H1 (cell line): Measurements from ENCODE around the gene WBP1. TPM values are rescaled to one million over a fixed set of nuclear protein-coding genes. Genes with fewer than 3 reads are reported as not detected.

Source experiments
- CTCF ChIA-PET: fragments of 300-600 bp; sonication (Branson Sonifier 250); formaldehyde crosslinking; loops from one replicate; lab custom pipeline; 2021; ENCODE audit not compliant: partially characterized antibody; lab: Charles Lee
- POLR2A ChIA-PET: fragments of 300-600 bp; sonication (Branson Sonifier 250); formaldehyde crosslinking; loops from one replicate; lab custom pipeline; 2021; ENCODE audit warnings: inconsistent platforms; ENCODE audit not compliant: partially characterized antibody; lab: Charles Lee
- DNase-seq, 2 experiments: peaks; one replicate each; pipeline versions ENCODE4 v3.0.0 to v3.0.0-alpha.2; 2010 to 2022; ENCODE audit warnings: low spot score in 2 of 2, low read depth in 1 of 2, mixed read lengths in 1 of 2
- FAIRE-seq: peaks from 2 replicates; lab custom pipeline; 2011; peaks lifted over from hg19 to GRCh38; lab: Jason Lieb, UNC
- H2AFZ ChIP-seq: 2 replicates; pipeline ENCODE4 v1.8.1; 2012; ENCODE audit warnings: low read length, inconsistent platforms
- H2AK5ac ChIP-seq: 2 replicates; pipeline ENCODE4 v1.6.1; 2013; ENCODE audit warnings: low read depth, low read length
- H2BK120ac ChIP-seq: replicated peaks from 2 replicates; pipeline ENCODE3; 2013; ENCODE audit warnings: low read depth, low read length, inconsistent platforms
- H2BK12ac ChIP-seq: 2 replicates; pipeline ENCODE4 v1.6.1; 2013; ENCODE audit warnings: low read depth, low read length
- H2BK15ac ChIP-seq: 2 replicates; pipeline ENCODE4 v1.6.1; 2013; ENCODE audit warnings: low read length
- H2BK20ac ChIP-seq: 2 replicates; pipeline ENCODE4 v1.6.1; 2013; ENCODE audit warnings: low read length
- H2BK5ac ChIP-seq: 2 replicates; pipeline ENCODE4 v1.6.1; 2013; ENCODE audit warnings: low read depth, low read length
- H3K14ac ChIP-seq: 2 replicates; pipeline ENCODE4 v1.6.1; 2013; ENCODE audit warnings: inconsistent platforms; ENCODE audit not compliant: insufficient read length
- H3K18ac ChIP-seq: 2 replicates; pipeline ENCODE4 v1.6.1; 2013; ENCODE audit warnings: low read length; ENCODE audit errors: extremely low read depth
- H3K23ac ChIP-seq: 2 replicates; pipeline ENCODE4 v1.6.1; 2013; ENCODE audit warnings: inconsistent platforms; ENCODE audit not compliant: insufficient read length
- H3K23me2 ChIP-seq: 2 replicates; pipeline ENCODE4 v1.6.1; 2013; ENCODE audit warnings: low read depth, low read length
- H3K27ac ChIP-seq: 2 replicates; pipeline ENCODE4 v1.6.1; 2011; ENCODE audit warnings: low read depth, low read length, inconsistent platforms
- H3K27me3 ChIP-seq, 4 experiments: replicated peaks in 1 of 4; 1 replicate in 1 of 4; 2 replicates in 3 of 4; pipeline versions ENCODE4 v1.6.1 to v1.8.1; 2011 to 2013; ENCODE audit warnings: low read length in 3 of 4, mild to moderate bottlenecking in 3 of 4, inconsistent platforms in 2 of 4, mixed read lengths in 2 of 4, moderate library complexity in 1 of 4; ENCODE audit not compliant: control insufficient read depth in 3 of 4, insufficient read depth in 3 of 4; ENCODE audit errors: extremely low read depth in 1 of 4
- H3K36me3 ChIP-seq, 4 experiments: 2 replicates each; pipeline versions ENCODE4 v1.6.1 to v1.8.1; 2011 to 2013; ENCODE audit warnings: mild to moderate bottlenecking in 4 of 4, low read length in 3 of 4, moderate library complexity in 2 of 4, control low read depth in 1 of 4, inconsistent platforms in 1 of 4; ENCODE audit not compliant: insufficient read depth in 4 of 4, control insufficient read depth in 2 of 4
- H3K4ac ChIP-seq: replicated peaks from 2 replicates; pipeline ENCODE3; 2013; ENCODE audit warnings: low read length, low read depth, mixed read lengths, inconsistent platforms; ENCODE audit not compliant: insufficient read length
- H3K4me1 ChIP-seq, 4 experiments: replicated peaks in 1 of 4; 1 replicate in 1 of 4; 2 replicates in 3 of 4; pipeline versions ENCODE4 v1.6.1 to v1.8.1; 2011 to 2013; ENCODE audit warnings: low read length in 3 of 4, inconsistent platforms in 2 of 4, mixed read lengths in 1 of 4; ENCODE audit not compliant: insufficient read depth in 4 of 4, control insufficient read depth in 3 of 4
- H3K4me2 ChIP-seq, 2 experiments: 2 replicates each; pipeline versions ENCODE4 v1.6.1 to v1.8.1; 2011 to 2013; ENCODE audit warnings: low read depth in 2 of 2, low read length in 2 of 2, control low read depth in 1 of 2, inconsistent platforms in 1 of 2, mild to moderate bottlenecking in 1 of 2; ENCODE audit not compliant: insufficient read depth in 1 of 2
- H3K4me3 ChIP-seq, 4 experiments: fragments of 200-600, 300-600 bp in 1 of 4; sonication (generic), shearing (Covaris generic), sonication (Bioruptor Twin) in 1 of 4; 2 replicates each; pipeline versions ENCODE4 v1.5.1 to v1.8.1; 2011 to 2016; ENCODE audit warnings: low read length in 4 of 4, low read depth in 3 of 4, control low read depth in 2 of 4, inconsistent platforms in 2 of 4, mild to moderate bottlenecking in 2 of 4, mixed read lengths in 1 of 4, moderate library complexity in 1 of 4; ENCODE audit not compliant: insufficient read depth in 2 of 4; ENCODE audit errors: extremely low read depth in 1 of 4
- H3K56ac ChIP-seq: replicated peaks from 2 replicates; pipeline ENCODE3; 2013; ENCODE audit warnings: low read depth, mild to moderate bottlenecking, mixed read lengths, low read length, inconsistent platforms; ENCODE audit not compliant: insufficient read length
- H3K79me1 ChIP-seq: 2 replicates; pipeline ENCODE4 v1.6.1; 2013; ENCODE audit warnings: low read depth, low read length, control low read depth
- H3K79me2 ChIP-seq, 2 experiments: 2 replicates each; pipeline versions ENCODE4 v1.6.1 to v1.8.1; 2012 to 2013; ENCODE audit warnings: low read length in 2 of 2, mild to moderate bottlenecking in 2 of 2, inconsistent platforms in 1 of 2; ENCODE audit not compliant: insufficient read depth in 2 of 2, control insufficient read depth in 1 of 2
- H3K9ac ChIP-seq, 4 experiments: replicated peaks in 1 of 4; 1 replicate in 1 of 4; 2 replicates in 3 of 4; pipeline versions ENCODE4 v1.6.1 to v1.8.1; 2011 to 2013; ENCODE audit warnings: low read depth in 3 of 4, low read length in 3 of 4, control low read depth in 2 of 4, mild to moderate bottlenecking in 2 of 4, moderate library complexity in 2 of 4, inconsistent platforms in 1 of 4; ENCODE audit errors: extremely low read depth in 1 of 4
- H3K9me3 ChIP-seq, 2 experiments: 2 replicates each; pipeline versions ENCODE4 v1.6.1 to v1.8.1; 2012 to 2013; ENCODE audit warnings: mild to moderate bottlenecking in 2 of 2, moderate library complexity in 2 of 2, control low read depth in 1 of 2, inconsistent platforms in 1 of 2, low read depth in 1 of 2, low read length in 1 of 2, mixed read lengths in 1 of 2; ENCODE audit not compliant: insufficient read depth in 2 of 2
- H4K20me1 ChIP-seq, 2 experiments: replicated peaks in 1 of 2; 2 replicates each; pipeline versions ENCODE3 to v1.8.1; 2011 to 2013; ENCODE audit warnings: inconsistent platforms in 2 of 2, low read length in 2 of 2, mild to moderate bottlenecking in 1 of 2; ENCODE audit not compliant: insufficient read depth in 2 of 2, control insufficient read depth in 1 of 2
- H4K5ac ChIP-seq: 2 replicates; pipeline ENCODE4 v1.6.1; 2013; ENCODE audit warnings: low read length, low read depth, mixed read lengths, inconsistent platforms; ENCODE audit not compliant: insufficient read length
- H4K8ac ChIP-seq: 2 replicates; pipeline ENCODE4 v1.8.0; 2013; ENCODE audit warnings: mild to moderate bottlenecking, moderate library complexity, low read length, inconsistent platforms; ENCODE audit not compliant: insufficient read depth; ENCODE audit errors: extremely low read depth
- H4K91ac ChIP-seq: replicated peaks from 2 replicates; pipeline ENCODE3; 2013; ENCODE audit warnings: low read length, mixed read lengths, inconsistent platforms; ENCODE audit not compliant: insufficient read length
- GTF2F1 ChIP-seq: IDR thresholded peaks from 2 replicates; pipeline ENCODE4 v1.6.1; 2012; ENCODE audit warnings: low read depth, low read length, improper control_type of control experiment, borderline replicate concordance
- SP1 ChIP-seq: IDR thresholded peaks from 2 replicates; pipeline ENCODE4 v1.6.1; 2011; ENCODE audit warnings: low read depth, low read length
- TAF1 ChIP-seq: IDR thresholded peaks from 2 replicates; pipeline ENCODE4 v1.6.1; 2011; ENCODE audit warnings: mild to moderate bottlenecking, low read depth, low read length
- WGBS, 2 experiments: shearing (Covaris generic) in 1 of 2; methylation state at CpG; one replicate each; pipeline versions ENCODE4 v1.1.6 to v1.1.7; 2013 to 2015; ENCODE audit warnings: low lambda C conversion rate in 2 of 2, mixed read lengths in 2 of 2, inconsistent platforms in 1 of 2, low coverage in 1 of 2, missing lambda C conversion rate in 1 of 2; ENCODE audit not compliant: insufficient replicate concordance in 2 of 2, insufficient coverage in 1 of 2, insufficient read length in 1 of 2; ENCODE audit errors: extremely low coverage in 1 of 2, missing lambda C conversion rate in 1 of 2; 5-methylcytosine and 5-hydroxymethylcytosine counted together
- polyA plus RNA-seq, 7 experiments: library from polyadenylated mRNA; depleted of rRNA in 3 of 7; stranded (reverse) in 5 of 7; unstranded in 2 of 7; fragments of >200 nt in 5 of 7; fragments of 200-250 nt in 2 of 7; gene quantifications; 1 replicate in 5 of 7; 2 replicates in 1 of 7; 4 replicates in 1 of 7; pipeline versions ENCODE4 v1.2.1 to v1.2.3, GENCODE V29; 2011 to 2013; ENCODE audit warnings: missing spikeins in 2 of 7, mixed read lengths in 2 of 7
- total RNA-seq: library from RNA; stranded (reverse); fragmentation: NEBNext Ultra II Directional; extraction: Animal tissue kit (Norgen Biotek cat#: 25700); gene quantifications from 2 replicates; pipeline ENCODE4 v1.2.1, GENCODE V29; 2021

WBP1 gene
- total and polyA plus RNA-seq, 2 of the 8 experiments (the other 6 are each of a cell fraction or from before 2014, with no cell fraction given): 57.2 to 190 TPM

DNA sequence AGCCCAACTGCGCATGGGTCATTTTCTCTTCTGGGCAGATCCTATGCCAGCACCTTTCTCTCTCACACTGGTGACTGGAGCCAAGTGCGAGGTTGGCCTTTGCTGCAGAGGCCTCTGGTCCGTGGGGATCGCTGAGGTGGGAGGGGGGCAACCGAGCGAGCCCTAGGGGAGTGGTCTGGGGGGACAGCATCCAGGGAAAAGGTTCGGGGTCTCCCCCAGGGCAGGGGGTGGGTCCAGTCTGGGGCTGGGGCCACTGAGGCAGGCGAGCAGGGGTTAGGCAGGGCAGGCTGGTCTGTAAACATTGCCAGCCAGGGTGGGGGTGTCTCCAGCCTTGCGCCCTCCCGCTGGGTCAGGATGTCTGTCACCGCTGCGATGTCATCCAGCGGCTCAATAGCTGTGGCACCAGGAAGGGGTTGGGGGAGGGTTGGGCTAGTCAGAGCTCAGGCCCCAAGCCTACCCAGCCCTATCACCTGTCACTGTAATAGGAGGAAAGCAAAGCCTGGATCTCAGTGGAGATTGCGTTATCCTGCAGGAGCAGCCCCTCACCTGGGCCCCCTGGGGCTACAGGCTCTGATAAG, 32.0 kb upstream of the WBP1 start:
- Histone ChIP-seq H3K14ac (no peak overlapping the region), H3K9me3 (no peaks in the 10 kb centered on the region), H2BK20ac (no peak overlapping the region), H2BK120ac (no peak overlapping the region), H3K36me3 (peaks cover 13 to 62% (median 47%) of the 10 kb centered on the region in 4 experiments; a peak in 7 of 8 replicates), H2BK5ac (no peak overlapping the region), H4K91ac (no peak overlapping the region), H3K56ac (no peak overlapping the region), H3K23me2 (peaks cover 8% of the 10 kb centered on the region), H2AFZ (no peak overlapping the region), H2BK15ac (no peak overlapping the region), H3K9ac (no peak overlapping the region), H3K79me1 (peaks cover 4% of the 10 kb centered on the region; the same call in 1 of the 2 replicates), H3K4me2 (no peak overlapping the region), H3K4ac (no peak overlapping the region), H3K27me3 (0 out of 7 replicates have a peak, but pooled peaks cover 0 to 2% (median 0%) of the 10 kb centered on the region in 4 experiments), H4K5ac (no peak overlapping the region), H2AK5ac (no peak overlapping the region), H3K4me1 (peaks cover 0 to 5% (median 2%) of the 10 kb centered on the region in 4 experiments; a peak in 3 of 7 replicates), H3K4me3 (no peak overlapping the region), H3K18ac (no peak overlapping the region), H4K20me1 (peaks cover 4 to 18% of the 10 kb centered on the region in 2 experiments), H2BK12ac (no peak overlapping the region), H4K8ac (no peak overlapping the region), H3K79me2 (no peaks in the 10 kb centered on the region), H3K23ac (no peak overlapping the region), H3K27ac (no peak overlapping the region)
- POLR2A ChIA-PET: interaction anchor here (2.0 to 5.5 kb wide), 3 partner anchors 10 to 18 kb away, joined by 6 to 42 read pairs (median 27); no protein-coding TSS in a partner anchor
- CTCF ChIA-PET: interaction anchor here (0.9 kb wide), 2 partner anchors 13 to 34 kb away, joined by 3 read pairs; no protein-coding TSS in a partner anchor
- DNase-seq (no peak), FAIRE-seq (no peak)
- TF ChIP-seq GTF2F1 (no peak), SP1 (no peak), TAF1 (no peak)
- WGBS, 2 experiments: 88% methylated on average over 10 of the region's 14 CpGs; no CpG with 5 or more reads in 1 of the 2 experiments
